Neural progenitor cell (in vitro differentiated cells): ENCODE measurements around the gene ABL2.

ENCODE experiments used
- EZH2 ChIP-seq: fragments of 200-600 bp; sonication (generic); IDR thresholded peaks from 2 replicates; pipeline ENCODE4 v1.6.1; 2017; ENCODE audit warnings: antibody characterized with exemption, mild to moderate bottlenecking, moderate library complexity
- EZH2phosphoT487 ChIP-seq: fragments of 200-600 bp; sonication (generic); IDR thresholded peaks from 2 replicates; pipeline ENCODE4 v1.6.1; 2017; ENCODE audit warnings: antibody characterized with exemption
- TF ChIP-seq, protein P1 (sequence below): fragments of 200-600 bp; sonication (generic); IDR thresholded peaks from 2 replicates; pipeline ENCODE4 v1.5.1; 2017; ENCODE audit warnings: antibody characterized with exemption, mild to moderate bottlenecking

DNA sequence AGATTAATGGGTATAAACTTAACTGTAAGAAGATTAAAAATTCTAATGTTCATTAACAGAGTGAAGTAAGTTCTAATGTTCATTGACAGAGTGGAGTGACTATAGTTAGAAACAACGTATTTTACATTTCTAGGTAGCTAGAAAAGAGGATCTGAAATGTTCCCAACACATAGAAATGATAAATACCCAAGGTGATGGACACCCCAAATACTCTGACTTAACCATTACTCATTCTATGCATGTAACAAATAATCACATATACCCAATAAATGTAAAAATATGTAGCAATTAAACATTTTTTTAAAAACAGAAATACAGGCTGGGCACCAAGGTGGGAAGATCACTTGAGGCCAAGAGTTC lies 62.1 kb downstream of the ABL2 start:
- TF ChIP-seq, protein P1, sequence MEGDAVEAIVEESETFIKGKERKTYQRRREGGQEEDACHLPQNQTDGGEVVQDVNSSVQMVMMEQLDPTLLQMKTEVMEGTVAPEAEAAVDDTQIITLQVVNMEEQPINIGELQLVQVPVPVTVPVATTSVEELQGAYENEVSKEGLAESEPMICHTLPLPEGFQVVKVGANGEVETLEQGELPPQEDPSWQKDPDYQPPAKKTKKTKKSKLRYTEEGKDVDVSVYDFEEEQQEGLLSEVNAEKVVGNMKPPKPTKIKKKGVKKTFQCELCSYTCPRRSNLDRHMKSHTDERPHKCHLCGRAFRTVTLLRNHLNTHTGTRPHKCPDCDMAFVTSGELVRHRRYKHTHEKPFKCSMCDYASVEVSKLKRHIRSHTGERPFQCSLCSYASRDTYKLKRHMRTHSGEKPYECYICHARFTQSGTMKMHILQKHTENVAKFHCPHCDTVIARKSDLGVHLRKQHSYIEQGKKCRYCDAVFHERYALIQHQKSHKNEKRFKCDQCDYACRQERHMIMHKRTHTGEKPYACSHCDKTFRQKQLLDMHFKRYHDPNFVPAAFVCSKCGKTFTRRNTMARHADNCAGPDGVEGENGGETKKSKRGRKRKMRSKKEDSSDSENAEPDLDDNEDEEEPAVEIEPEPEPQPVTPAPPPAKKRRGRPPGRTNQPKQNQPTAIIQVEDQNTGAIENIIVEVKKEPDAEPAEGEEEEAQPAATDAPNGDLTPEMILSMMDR: no peak
- TF ChIP-seq EZH2 (no peak), EZH2phosphoT487 (no peak)
